B cell (primary cell): ENCODE results near the gene RINL.

Experiments
- CTCF ChIP-seq: fragments of 200-600 bp; IDR thresholded peaks from one replicate; pipeline ENCODE4 v1.8.0; 2022; ENCODE audit warnings: antibody characterized with exemption, mild to moderate bottlenecking
- EZH2 ChIP-seq: IDR thresholded peaks from 2 replicates; pipeline ENCODE4 v1.6.1; 2012; ENCODE audit warnings: borderline replicate concordance, low read depth, mild to moderate bottlenecking, moderate library complexity, low read length; ENCODE audit not compliant: insufficient read depth, poor library complexity, severe bottlenecking

GRCh38 chr19:38826856-38827551 is 51.1 kb downstream of the RINL start:
- TF ChIP-seq CTCF (no peak), EZH2 (no peak)
